Common myeloid progenitor, CD34-positive (primary cell): Measurements from ENCODE around the gene SULF2.

Experiments used
- CTCF ChIA-PET: fragments of 350-600 bp; sonication (Branson Sonifier 250); formaldehyde crosslinking; loops from one replicate; lab custom pipeline; 2021; ENCODE audit warnings: antibody characterized with exemption; lab: Charles Lee
- POLR2A ChIA-PET: fragments of 350-600 bp; sonication (Branson Sonifier 250); formaldehyde crosslinking; loops from one replicate; lab custom pipeline; 2021; ENCODE audit warnings: antibody characterized with exemption; lab: Charles Lee
- DNase-seq, 3 donors: peaks; one replicate each; pipeline versions ENCODE4 v3.0.0 to v3.0.0-alpha.2; 2013
- H3K27ac ChIP-seq, 2 experiments: 1 replicate in 1 of 2; 2 replicates in 1 of 2; pipeline ENCODE4 v1.7.0; 2013; ENCODE audit warnings: inconsistent platforms in 2 of 2, low read length in 2 of 2, mild to moderate bottlenecking in 2 of 2, low read depth in 1 of 2, moderate library complexity in 1 of 2; ENCODE audit not compliant: severe bottlenecking in 2 of 2, insufficient read depth in 1 of 2, poor library complexity in 1 of 2
- H3K27me3 ChIP-seq, 5 experiments: replicated peaks in 2 of 5; 1 replicate in 3 of 5; 2 replicates in 2 of 5; pipeline versions ENCODE4 v1.6.1 to v1.7.0; 2013; ENCODE audit warnings: low read length in 4 of 5, mild to moderate bottlenecking in 2 of 5, moderate library complexity in 2 of 5, inconsistent platforms in 1 of 5; ENCODE audit not compliant: insufficient read depth in 5 of 5, control insufficient read depth in 4 of 5
- H3K36me3 ChIP-seq, 4 experiments: 1 replicate in 2 of 4; 2 replicates in 2 of 4; pipeline versions ENCODE4 v1.6.1 to v1.7.0; 2013; ENCODE audit warnings: low read length in 3 of 4, control low read depth in 1 of 4, mild to moderate bottlenecking in 1 of 4; ENCODE audit not compliant: control insufficient read depth in 4 of 4, insufficient read depth in 4 of 4
- H3K4me1 ChIP-seq, 4 experiments: 1 replicate in 3 of 4; 2 replicates in 1 of 4; pipeline versions ENCODE4 v1.6.1 to v1.7.1; 2013; ENCODE audit warnings: low read length in 3 of 4, mild to moderate bottlenecking in 3 of 4, control low read depth in 1 of 4, inconsistent platforms in 1 of 4, moderate library complexity in 1 of 4; ENCODE audit not compliant: control insufficient read depth in 4 of 4, insufficient read depth in 4 of 4; ENCODE audit errors: control extremely low read depth in 1 of 4
- H3K4me3 ChIP-seq, 7 experiments: 1 replicate in 4 of 7; 2 replicates in 3 of 7; pipeline versions ENCODE4 v1.5.1 to v1.7.0; 2013; ENCODE audit warnings: mild to moderate bottlenecking in 7 of 7, low read length in 6 of 7, moderate library complexity in 6 of 7, inconsistent platforms in 2 of 7, low read depth in 2 of 7, control low read depth in 1 of 7; ENCODE audit not compliant: insufficient read depth in 4 of 7, control insufficient read depth in 1 of 7; ENCODE audit errors: extremely low read depth in 1 of 7
- H3K9me3 ChIP-seq, 5 experiments: 1 replicate in 4 of 5; 2 replicates in 1 of 5; pipeline versions ENCODE4 v1.6.1 to v1.7.1; 2013; ENCODE audit warnings: low read length in 4 of 5, mild to moderate bottlenecking in 2 of 5, inconsistent platforms in 1 of 5, low read depth in 1 of 5, moderate library complexity in 1 of 5; ENCODE audit not compliant: control insufficient read depth in 4 of 5, insufficient read depth in 2 of 5; ENCODE audit errors: control extremely low read depth in 1 of 5
- WGBS: methylation state at CpG from one replicate; pipeline ENCODE4 v1.1.5; 2013; ENCODE audit not compliant: insufficient coverage; 5-methylcytosine and 5-hydroxymethylcytosine counted together

Gene SULF2

DNA sequence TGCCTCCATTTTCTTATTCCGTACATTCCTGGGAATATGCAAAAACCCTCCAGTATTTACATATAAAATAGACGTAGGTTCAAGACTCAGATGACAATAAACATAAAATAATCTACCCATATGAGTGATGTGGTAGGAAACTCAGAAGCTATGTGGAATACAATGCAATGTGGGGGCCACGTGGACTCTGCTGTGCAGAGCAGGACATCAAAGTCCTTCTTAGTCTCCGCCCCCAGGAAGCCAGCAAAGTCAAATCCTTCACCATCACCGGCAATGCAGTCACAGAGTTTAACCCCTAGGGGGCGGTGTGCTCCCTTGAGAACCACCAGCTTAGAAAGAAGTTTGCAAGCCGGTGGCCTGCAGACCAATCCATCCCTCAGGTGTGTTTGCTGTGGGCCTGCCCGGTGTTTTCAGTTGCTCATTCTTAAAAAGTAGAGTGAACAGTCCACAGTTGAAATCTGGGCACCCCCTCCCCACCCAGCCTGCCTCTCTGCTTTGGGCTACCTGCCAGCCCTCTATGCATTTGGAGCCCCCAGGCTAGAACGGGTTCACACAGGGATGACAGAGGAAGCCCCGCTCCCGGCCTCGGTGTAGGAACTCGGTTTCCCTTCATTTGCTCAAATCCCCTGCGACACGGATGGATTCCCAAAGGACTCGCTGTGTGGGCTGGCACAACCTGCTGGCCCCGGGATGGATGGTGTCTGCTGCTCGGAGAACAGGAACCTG, 59.9 kb downstream of the SULF2 start:
- H3K4me3 ChIP-seq, result no peak overlapping the region
- H3K4me1 ChIP-seq, result peaks cover 3 to 51% (median 23%) of the 10 kb centered on the region in 4 experiments
- WGBS, result 70% methylated on average over 14 of the region's 18 CpGs
- no peaks in the 10 kb centered on the region for H3K36me3 ChIP-seq
- H3K27ac ChIP-seq, result no peak overlapping the region
- CTCF ChIA-PET, result interaction anchor here (1.0 to 2.9 kb wide), 8 partner anchors 11 to 59 kb away, joined by 3 to 10 read pairs (median 4); no protein-coding TSS in a partner anchor
- H3K9me3 ChIP-seq, result no peaks in the 10 kb centered on the region
- POLR2A ChIA-PET, result no interaction called here
- no peaks in the 10 kb centered on the region for H3K27me3 ChIP-seq
- DNase-seq, result peak; percentile 85 to 93 (median 90)

DNA sequence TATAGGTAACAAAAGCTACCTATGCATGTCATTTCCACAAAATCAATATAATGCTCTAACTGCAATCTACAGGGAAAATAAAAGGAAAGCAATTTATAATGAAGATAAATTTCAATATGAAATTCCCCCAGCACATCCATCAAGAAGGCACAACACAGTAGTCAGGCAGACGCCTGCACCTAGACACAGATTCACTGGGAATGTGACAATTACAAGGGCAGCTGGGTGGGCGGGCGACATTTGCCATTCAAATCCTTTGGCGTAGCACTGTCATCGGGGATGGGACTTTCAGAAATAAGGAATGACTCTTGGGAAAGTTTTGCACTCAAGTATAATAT, 60.4 kb downstream of the SULF2 start:
- Histone ChIP-seq H3K4me3 (no peak overlapping the region), H3K27me3 (no peaks in the 10 kb centered on the region), H3K4me1 (peaks cover 3 to 51% (median 23%) of the 10 kb centered on the region in 4 experiments), H3K36me3 (no peaks in the 10 kb centered on the region), H3K27ac (no peak overlapping the region), H3K9me3 (no peaks in the 10 kb centered on the region)
- ChIA-PET POLR2A (no interaction called here), CTCF (interaction anchor here (0.8 to 2.9 kb wide), 8 partner anchors 11 to 171 kb away, joined by 3 to 10 read pairs (median 4); no protein-coding TSS in a partner anchor)
- DNase-seq, result no peak
- 100% methylated on average over 3 of the region's 5 CpGs for WGBS

DNA sequence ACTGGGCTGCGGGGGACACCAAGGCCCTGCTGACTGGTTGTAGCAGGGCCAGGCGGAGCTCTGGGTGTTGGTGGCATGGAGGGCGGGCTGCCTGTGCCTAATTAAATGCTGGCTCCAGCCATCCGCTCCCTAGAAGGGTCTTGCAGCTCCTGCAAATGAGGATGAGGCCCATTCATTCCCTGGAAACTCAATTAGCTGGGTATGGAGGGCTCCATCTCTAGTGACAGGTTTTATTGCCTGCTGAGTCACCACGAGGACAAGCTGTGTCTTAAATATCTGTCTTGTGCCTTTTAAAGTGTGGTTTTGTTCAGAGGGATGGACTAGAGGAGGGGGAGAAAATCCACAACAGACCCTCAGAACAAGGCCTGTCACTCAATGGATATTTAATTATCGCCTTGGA, 60.9 kb downstream of the SULF2 start:
- H3K27me3 ChIP-seq, result no peaks in the 10 kb centered on the region
- CTCF ChIA-PET, result interaction anchor here (0.8 to 2.9 kb wide), 6 partner anchors 12 to 171 kb away, joined by 3 to 10 read pairs (median 4); no protein-coding TSS in a partner anchor
- peaks cover 3 to 51% (median 23%) of the 10 kb centered on the region in 4 experiments for H3K4me1 ChIP-seq
- no peak for DNase-seq
- H3K36me3 ChIP-seq, result no peaks in the 10 kb centered on the region
- no peak overlapping the region for H3K27ac ChIP-seq
- WGBS, result 77% methylated on average over 5 of the region's 6 CpGs
- no peaks in the 10 kb centered on the region for H3K9me3 ChIP-seq
- H3K4me3 ChIP-seq, result no peak overlapping the region
- POLR2A ChIA-PET, result no interaction called here

DNA sequence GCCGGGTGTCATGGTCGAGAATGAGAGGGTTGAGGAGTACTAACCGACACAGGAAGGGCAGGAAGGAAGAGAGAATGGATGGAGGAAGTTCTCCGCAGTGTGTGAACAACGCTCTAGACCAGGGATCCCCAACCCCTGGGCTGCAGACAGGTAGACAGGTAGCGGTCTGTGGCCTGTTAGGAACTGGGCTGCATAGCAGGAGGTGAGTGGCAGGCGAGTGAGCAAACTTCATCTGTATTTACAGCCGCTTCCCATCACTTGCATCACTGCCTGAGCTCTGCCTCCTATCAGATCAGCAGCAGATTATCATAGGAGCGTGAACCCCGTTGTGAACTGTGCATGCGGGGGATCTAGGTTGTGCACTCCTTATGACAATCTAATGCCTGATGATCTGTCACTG, 62.0 kb downstream of the SULF2 start:
- H3K9me3 ChIP-seq, result no peaks in the 10 kb centered on the region
- H3K4me1 ChIP-seq, result peaks cover 2 to 41% (median 21%) of the 10 kb centered on the region in 4 experiments
- 45% methylated on average over 10 of the region's 11 CpGs for WGBS
- CTCF ChIA-PET, result interaction anchor here (2.4 to 2.9 kb wide), 2 partner anchors 11 to 14 kb away, joined by 7 to 10 read pairs; no protein-coding TSS in a partner anchor
- no peak for DNase-seq
- no peak overlapping the region for H3K4me3 ChIP-seq
- no peaks in the 10 kb centered on the region for H3K27me3 ChIP-seq
- H3K36me3 ChIP-seq, result no peaks in the 10 kb centered on the region
- H3K27ac ChIP-seq, result no peak overlapping the region
- POLR2A ChIA-PET, result no interaction called here

DNA sequence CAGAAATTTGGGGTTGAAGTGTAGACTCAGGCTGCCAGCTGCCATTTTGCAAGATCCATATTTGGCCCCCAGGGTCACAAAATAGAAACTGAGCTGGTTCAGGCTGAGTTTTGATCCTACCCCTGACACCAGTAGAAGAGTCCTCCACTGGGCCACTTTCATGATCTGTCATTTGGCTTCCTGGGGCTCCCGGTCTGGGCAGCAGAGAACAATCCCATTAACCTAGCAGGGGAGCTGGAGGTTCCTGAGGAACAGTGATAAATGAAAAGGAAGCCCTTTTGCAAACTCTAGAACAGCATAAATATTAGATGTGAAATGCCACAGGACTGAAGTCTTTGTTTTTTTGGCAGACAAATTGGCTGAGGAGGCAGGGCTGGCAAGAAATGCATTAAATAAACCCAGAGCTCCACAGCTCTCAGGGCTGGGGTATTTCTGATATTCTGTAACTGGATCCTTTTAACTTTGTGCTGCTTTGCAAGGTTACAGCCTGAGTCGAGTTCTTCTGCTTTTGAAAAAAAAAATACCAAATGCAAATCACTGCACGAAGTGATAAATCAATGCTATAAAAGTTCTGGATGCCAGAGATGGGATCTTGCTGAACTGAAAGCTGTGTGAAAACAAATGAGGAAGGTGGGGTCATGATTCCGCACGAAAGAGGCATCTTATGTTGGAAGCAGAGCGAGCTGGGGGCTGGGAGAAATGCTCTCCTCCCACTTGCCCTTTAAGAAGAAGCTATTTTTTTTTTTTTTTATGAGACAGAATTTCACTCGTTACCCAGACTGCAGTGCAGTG, 64.4 kb downstream of the SULF2 start:
- Histone ChIP-seq H3K4me1 (peaks cover 0 to 23% (median 3%) of the 10 kb centered on the region in 4 experiments), H3K4me3 (no peak overlapping the region), H3K36me3 (no peaks in the 10 kb centered on the region), H3K27ac (no peak overlapping the region), H3K9me3 (no peaks in the 10 kb centered on the region), H3K27me3 (no peaks in the 10 kb centered on the region)
- POLR2A ChIA-PET, result no interaction called here
- DNase-seq, result no peak
- CTCF ChIA-PET, result interaction anchor here (0.6 to 1.1 kb wide), 4 partner anchors 9 to 900 kb away, joined by 3 to 4 read pairs (median 4); no protein-coding TSS in a partner anchor
- 75% methylated on average over 6 of the region's 7 CpGs for WGBS

DNA sequence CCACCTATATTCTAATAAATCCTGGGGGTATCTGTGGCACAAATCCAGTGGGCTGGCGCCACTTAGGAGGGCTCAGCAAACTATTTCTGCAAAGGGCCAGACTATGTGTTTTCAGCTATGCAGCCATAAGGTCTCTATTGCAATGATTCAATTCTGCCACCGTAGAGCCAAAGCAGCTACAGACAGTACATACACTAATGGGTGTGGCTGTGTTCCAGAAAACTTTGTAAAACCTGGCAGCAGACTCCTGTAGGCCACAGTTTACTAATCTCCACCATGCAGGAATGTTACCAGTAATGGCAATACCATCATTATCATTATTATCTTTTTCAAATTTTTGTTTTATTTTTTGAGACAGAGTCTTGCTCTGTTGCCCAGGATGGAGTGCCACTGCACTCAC, 65.7 kb downstream of the SULF2 start:
- Histone ChIP-seq H3K4me1 (peaks cover 0 to 16% (median 3%) of the 10 kb centered on the region in 4 experiments), H3K36me3 (no peaks in the 10 kb centered on the region), H3K4me3 (no peak overlapping the region), H3K27me3 (no peaks in the 10 kb centered on the region), H3K27ac (no peak overlapping the region), H3K9me3 (no peaks in the 10 kb centered on the region)
- WGBS, result 90% methylated on average over 2 of the region's 2 CpGs
- ChIA-PET CTCF (interaction anchor here (1.1 kb wide), 1 partner anchor 26 kb away, joined by 3 read pairs; no protein-coding TSS in a partner anchor), POLR2A (interaction anchor here (0.6 kb wide), 1 partner anchor 175 kb away, joined by 3 read pairs; no protein-coding TSS in a partner anchor)
- DNase-seq, result no peak
